Measurements from ENCODE around the gene TMEM18.
"Not testable (repeated sequence)": the region's sequence is repeated elsewhere in the genome, so short reads cannot be mapped to it uniquely, and the experiment has no call there.

TMEM18 gene

GRCh38 chr2:677056-677958 is at the start of gene TMEM18:
Gene TMEM18, minus strand, starts transcription at chr2:677406. Its CDS starts 61 bp downstream, at chr2:677345.
- peak in 1 of 2 experiments; percentile 89 for DNase-seq (ENCODE audit: low read depth in 2 of 2)

GRCh38 chr2:726169-726568 is 49.0 kb upstream of the TMEM18 start:
- DNase-seq (ENCODE audit: low read depth in 2 of 2), result no peak

GRCh38 chr2:725468-725867 is 48.3 kb upstream of the TMEM18 start:
- DNase-seq (ENCODE audit: low read depth in 2 of 2), result no peak

GRCh38 chr2:723761-724160 is 46.6 kb upstream of the TMEM18 start:
- DNase-seq (ENCODE audit: low read depth in 2 of 2), result no peak

- no peak for DNase-seq (ENCODE audit: low read depth in 2 of 2)
Measured at GRCh38 chr2:720842-721241, 43.6 kb upstream of the TMEM18 start.

GRCh38 chr2:719734-720133 is 42.5 kb upstream of the TMEM18 start:
- DNase-seq (ENCODE audit: low read depth in 2 of 2), result no peak

- DNase-seq (ENCODE audit: low read depth in 2 of 2), result no peak
Measured at GRCh38 chr2:719191-719590, 42.0 kb upstream of the TMEM18 start.

GRCh38 chr2:717661-718060 is 40.5 kb upstream of the TMEM18 start:
- no peak for DNase-seq (ENCODE audit: low read depth in 2 of 2)

GRCh38 chr2:715854-716560 is 38.8 kb upstream of the TMEM18 start:
- no peak for DNase-seq (ENCODE audit: low read depth in 2 of 2)

- DNase-seq (ENCODE audit: low read depth in 2 of 2), result no peak
Measured at GRCh38 chr2:715038-715437, 37.8 kb upstream of the TMEM18 start.

- peak in 1 of 2 experiments; percentile 31 for DNase-seq (ENCODE audit: low read depth in 2 of 2)
Measured at GRCh38 chr2:714005-714741, 37.0 kb upstream of the TMEM18 start.

GRCh38 chr2:710867-711665 is 33.9 kb upstream of the TMEM18 start:
- DNase-seq (ENCODE audit: low read depth in 2 of 2), result no peak

GRCh38 chr2:709138-709765 is 32.0 kb upstream of the TMEM18 start:
- DNase-seq (ENCODE audit: low read depth in 2 of 2), result no peak

GRCh38 chr2:708667-709066 is 31.5 kb upstream of the TMEM18 start:
- DNase-seq (ENCODE audit: low read depth in 2 of 2), result no peak

- peak in 1 of 2 experiments; percentile 24 for DNase-seq (ENCODE audit: low read depth in 2 of 2)
Measured at GRCh38 chr2:705971-706511, 28.8 kb upstream of the TMEM18 start.

- DNase-seq (ENCODE audit: low read depth in 2 of 2), result not testable (repeated sequence)
Measured at GRCh38 chr2:702765-703164, 25.6 kb upstream of the TMEM18 start.

- no peak for DNase-seq (ENCODE audit: low read depth in 2 of 2)
Measured at GRCh38 chr2:696999-697627, 19.9 kb upstream of the TMEM18 start.

- DNase-seq (ENCODE audit: low read depth in 2 of 2), result no peak
Measured at GRCh38 chr2:696463-696862, 19.3 kb upstream of the TMEM18 start.

- DNase-seq (ENCODE audit: low read depth in 2 of 2), result no peak
Measured at GRCh38 chr2:694906-695510, 17.8 kb upstream of the TMEM18 start.

GRCh38 chr2:694174-694573 is 17.0 kb upstream of the TMEM18 start:
- DNase-seq (ENCODE audit: low read depth in 2 of 2), result no peak
